Keratinocyte (primary cell): ENCODE measurements around the gene PNLDC1. TPM values are rescaled to one million over a fixed set of nuclear protein-coding genes. Genes with fewer than 3 reads are reported as not detected.
"Not testable (repeated sequence)": the region's sequence is repeated elsewhere in the genome, so short reads cannot be mapped to it uniquely, and the experiment has no call there.

Experiments used
- DNase-seq: peaks from one replicate; pipeline ENCODE4 v3.0.0-alpha.2; 2011; ENCODE audit warnings: low read depth, missing footprints, low spot score
- FAIRE-seq: peaks from 2 replicates; lab custom pipeline; 2011; peaks lifted over from hg19 to GRCh38; lab: Jason Lieb, UNC
- H2AFZ ChIP-seq: 2 replicates; pipeline ENCODE4 v1.6.0; 2012; ENCODE audit warnings: low read length, control low read depth, inconsistent platforms; ENCODE audit not compliant: control insufficient read depth
- H3K27ac ChIP-seq: 2 replicates; pipeline ENCODE4 v1.5.1; 2011; ENCODE audit warnings: low read length; ENCODE audit not compliant: control insufficient read depth, insufficient read depth
- H3K27me3 ChIP-seq: 3 replicates; pipeline ENCODE4 v1.6.0; 2011; ENCODE audit warnings: low read length; ENCODE audit not compliant: control insufficient read depth, insufficient read depth; ENCODE audit errors: extremely low read depth
- H3K36me3 ChIP-seq, 2 experiments: 2 replicates in 1 of 2; 3 replicates in 1 of 2; pipeline ENCODE4 v1.5.1; 2011; ENCODE audit warnings: low read length in 2 of 2, mild to moderate bottlenecking in 1 of 2; ENCODE audit not compliant: control insufficient read depth in 2 of 2, insufficient read depth in 2 of 2; ENCODE audit errors: extremely low read depth in 1 of 2
- H3K4me1 ChIP-seq: 3 replicates; pipeline ENCODE4 v1.5.1; 2011; ENCODE audit warnings: low read length; ENCODE audit not compliant: control insufficient read depth, insufficient read depth; ENCODE audit errors: extremely low read depth
- H3K4me2 ChIP-seq: 3 replicates; pipeline ENCODE4 v1.6.0; 2011; ENCODE audit warnings: low read depth, low read length; ENCODE audit not compliant: control insufficient read depth, insufficient read depth; ENCODE audit errors: extremely low read depth
- H3K4me3 ChIP-seq, 3 experiments: fragments of 200-600 bp in 1 of 3; sonication (generic) in 1 of 3; 2 replicates in 2 of 3; 3 replicates in 1 of 3; pipeline ENCODE4 v1.5.1; 2011 to 2016; ENCODE audit warnings: low read length in 3 of 3, mild to moderate bottlenecking in 3 of 3, control low read depth in 2 of 3, inconsistent platforms in 1 of 3, low read depth in 1 of 3, mixed read lengths in 1 of 3, mixed run types in 1 of 3, moderate library complexity in 1 of 3; ENCODE audit not compliant: control insufficient read depth in 2 of 3, insufficient read depth in 2 of 3; ENCODE audit errors: extremely low read depth in 1 of 3
- H3K79me2 ChIP-seq: 2 replicates; pipeline ENCODE4 v1.6.0; 2012; ENCODE audit warnings: low read length; ENCODE audit not compliant: control insufficient read depth, insufficient read depth
- H3K9ac ChIP-seq: 3 replicates; pipeline ENCODE4 v1.6.0; 2011; ENCODE audit warnings: low read length; ENCODE audit not compliant: control insufficient read depth, insufficient read depth; ENCODE audit errors: extremely low read depth
- H3K9me1 ChIP-seq: 3 replicates; pipeline ENCODE4 v1.6.0; 2011; ENCODE audit warnings: low read length; ENCODE audit not compliant: control insufficient read depth, insufficient read depth; ENCODE audit errors: extremely low read depth
- H3K9me3 ChIP-seq: 2 replicates; pipeline ENCODE4 v1.5.1; 2012; ENCODE audit warnings: low read depth, low read length; ENCODE audit not compliant: control insufficient read depth
- H4K20me1 ChIP-seq: 3 replicates; pipeline ENCODE4 v1.6.0; 2011; ENCODE audit warnings: low read length; ENCODE audit not compliant: control insufficient read depth, insufficient read depth; ENCODE audit errors: extremely low read depth
- EZH2 ChIP-seq: IDR thresholded peaks from one replicate; pipeline ENCODE4 v1.6.1; 2012; ENCODE audit warnings: inconsistent platforms, mild to moderate bottlenecking, low read length, moderate library complexity
- dilution Hi-C: fragments of 300-500 bp; cut with MboI; formaldehyde crosslinking; loops from one replicate; pipeline ENCODE4 v1.7.0; 2020; ENCODE audit warnings: low sequenced_read_pairs; ENCODE audit not compliant: extremely low pct_ligation_motif_present
- polyA plus RNA-seq, 5 experiments: library from polyadenylated mRNA; depleted of rRNA in 3 of 5; stranded (reverse) in 3 of 5; stranded (forward) in 1 of 5; unstranded in 1 of 5; fragments of >200 nt; gene quantifications; 1 replicate in 1 of 5; 2 replicates in 3 of 5; 3 replicates in 1 of 5; pipeline versions ENCODE4 v1.2.1 to v1.2.3, GENCODE V29; 2011 to 2012; ENCODE audit warnings: missing spikeins in 2 of 5, low read depth in 1 of 5, low replicate concordance in 1 of 5
- TF ChIP-seq, protein P1 (sequence below), 3 experiments: IDR thresholded peaks in 1 of 3; conservative IDR thresholded peaks in 1 of 3; optimal IDR thresholded peaks in 1 of 3; 2 replicates in 2 of 3; 3 replicates in 1 of 3; pipeline versions ENCODE3 to v1.5.1; 2011; ENCODE audit warnings: low read length in 3 of 3, mild to moderate bottlenecking in 3 of 3, moderate library complexity in 2 of 3, control low read depth in 1 of 3, inconsistent platforms in 1 of 3; ENCODE audit not compliant: insufficient read depth in 2 of 3; ENCODE audit errors: extremely low read depth in 1 of 3

The PNLDC1 gene
- polyA plus RNA-seq, 1 donor (not counting 4 experiments of a cell fraction or from before 2014, with no cell fraction given), result 0.14 TPM

DNA sequence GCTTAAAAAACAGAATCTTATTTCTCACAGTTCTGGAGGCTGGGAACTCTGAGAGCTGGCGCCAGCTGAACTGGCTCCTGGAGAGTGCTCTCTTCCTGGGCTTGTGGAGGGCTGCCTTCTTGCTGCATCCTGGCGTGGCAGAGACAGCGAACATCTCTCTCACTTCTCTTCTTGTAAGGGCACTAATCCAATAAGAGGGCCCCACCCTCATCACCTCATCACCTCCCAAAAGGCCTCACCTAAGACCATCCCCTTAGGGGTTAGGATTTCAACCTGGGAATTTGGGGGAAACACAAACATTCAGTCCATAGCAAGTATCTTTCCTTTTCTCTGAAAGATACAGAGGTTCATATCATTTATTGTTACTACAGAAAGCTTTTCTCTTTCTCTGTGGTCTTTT, 23.9 kb downstream of the PNLDC1 start:
- TF ChIP-seq EZH2, result no peak
- TF ChIP-seq, protein P1, sequence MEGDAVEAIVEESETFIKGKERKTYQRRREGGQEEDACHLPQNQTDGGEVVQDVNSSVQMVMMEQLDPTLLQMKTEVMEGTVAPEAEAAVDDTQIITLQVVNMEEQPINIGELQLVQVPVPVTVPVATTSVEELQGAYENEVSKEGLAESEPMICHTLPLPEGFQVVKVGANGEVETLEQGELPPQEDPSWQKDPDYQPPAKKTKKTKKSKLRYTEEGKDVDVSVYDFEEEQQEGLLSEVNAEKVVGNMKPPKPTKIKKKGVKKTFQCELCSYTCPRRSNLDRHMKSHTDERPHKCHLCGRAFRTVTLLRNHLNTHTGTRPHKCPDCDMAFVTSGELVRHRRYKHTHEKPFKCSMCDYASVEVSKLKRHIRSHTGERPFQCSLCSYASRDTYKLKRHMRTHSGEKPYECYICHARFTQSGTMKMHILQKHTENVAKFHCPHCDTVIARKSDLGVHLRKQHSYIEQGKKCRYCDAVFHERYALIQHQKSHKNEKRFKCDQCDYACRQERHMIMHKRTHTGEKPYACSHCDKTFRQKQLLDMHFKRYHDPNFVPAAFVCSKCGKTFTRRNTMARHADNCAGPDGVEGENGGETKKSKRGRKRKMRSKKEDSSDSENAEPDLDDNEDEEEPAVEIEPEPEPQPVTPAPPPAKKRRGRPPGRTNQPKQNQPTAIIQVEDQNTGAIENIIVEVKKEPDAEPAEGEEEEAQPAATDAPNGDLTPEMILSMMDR (optimal IDR thresholded peaks at IDR 0.05 in 1 of 3, IDR thresholded peaks at IDR 0.05 in 1 of 3, conservative IDR thresholded peaks at IDR 0.05 in 1 of 3; ENCODE audit: extremely low read depth in 1 of 3, insufficient read depth in 2 of 3, low read length in 3 of 3), result no peak
- no peak overlapping the region for H3K4me2 ChIP-seq
- H3K79me2 ChIP-seq, result no peaks in the 10 kb centered on the region
- no peak for FAIRE-seq
- H3K27me3 ChIP-seq, result no peaks in the 10 kb centered on the region
- H3K9me1 ChIP-seq, result no peaks in the 10 kb centered on the region
- H2AFZ ChIP-seq, result no peak overlapping the region
- H3K36me3 ChIP-seq, result no peaks in the 10 kb centered on the region
- no peak overlapping the region for H3K27ac ChIP-seq
- H3K4me3 ChIP-seq, result no peak overlapping the region
- no peak overlapping the region for H3K9ac ChIP-seq
- dilution Hi-C loops, result no loop called here
- H3K4me1 ChIP-seq, result no peaks in the 10 kb centered on the region
- no peaks in the 10 kb centered on the region for H3K9me3 ChIP-seq
- no peaks in the 10 kb centered on the region for H4K20me1 ChIP-seq
- no peak for DNase-seq

DNA sequence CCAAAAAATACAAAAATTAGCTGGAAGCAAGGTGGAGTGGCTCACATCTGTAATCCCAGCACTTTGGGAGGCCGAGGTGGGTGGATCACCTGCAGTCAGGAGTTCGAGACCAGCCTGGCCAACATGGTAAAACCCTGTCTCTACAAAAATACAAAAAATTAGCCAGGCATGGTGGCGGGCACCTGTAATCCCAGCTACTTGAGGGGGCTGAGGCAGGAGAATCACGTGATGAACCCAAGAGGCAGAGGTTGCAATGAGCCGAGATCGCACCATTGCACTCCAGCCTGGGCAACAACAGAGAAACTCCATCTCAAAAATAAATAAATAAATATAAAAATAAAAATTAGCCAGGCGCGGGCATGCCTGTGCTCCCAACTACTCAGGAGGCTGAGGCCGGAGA, 24.6 kb downstream of the PNLDC1 start:
- dilution Hi-C loops, H4K20me1 ChIP-seq, H3K4me2 ChIP-seq, H3K4me3 ChIP-seq, H3K79me2 ChIP-seq, H3K9me3 ChIP-seq, H3K4me1 ChIP-seq, H3K27me3 ChIP-seq, DNase-seq, H3K36me3 ChIP-seq, FAIRE-seq, H3K9ac ChIP-seq, H2AFZ ChIP-seq, H3K9me1 ChIP-seq, H3K27ac ChIP-seq: not testable (repeated sequence)

DNA sequence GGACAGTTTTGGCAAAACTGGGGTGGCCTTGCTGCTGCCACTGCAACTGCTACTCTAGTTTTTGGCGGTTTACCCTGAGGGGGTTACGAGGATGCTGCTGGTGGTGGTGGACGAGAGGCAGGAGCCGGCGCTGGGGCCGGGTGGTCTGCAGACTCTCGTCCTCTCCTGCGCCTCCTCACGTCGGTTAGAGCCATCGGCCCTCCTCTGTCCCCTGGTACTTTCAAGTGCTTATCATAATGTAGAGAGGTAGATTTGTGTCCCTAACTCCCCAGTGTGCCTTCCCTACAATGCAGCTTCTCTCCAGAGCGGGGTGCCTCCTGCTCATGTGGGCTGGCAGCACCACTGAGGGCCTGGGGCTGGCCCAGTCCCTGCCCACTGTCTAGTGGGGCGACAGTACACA, 25.9 kb downstream of the PNLDC1 start:
- H3K9ac ChIP-seq, result no peak overlapping the region
- FAIRE-seq (no peak), DNase-seq (no peak)
- no peak overlapping the region for H3K4me3 ChIP-seq
- H3K36me3 ChIP-seq, result no peaks in the 10 kb centered on the region
- H4K20me1 ChIP-seq, result no peaks in the 10 kb centered on the region
- no peaks in the 10 kb centered on the region for H3K9me1 ChIP-seq
- H3K27ac ChIP-seq, result no peak overlapping the region
- no peak overlapping the region for H3K4me2 ChIP-seq
- no peak for TF ChIP-seq EZH2
- H2AFZ ChIP-seq, result no peak overlapping the region
- no peaks in the 10 kb centered on the region for H3K79me2 ChIP-seq
- peaks cover 4% of the 10 kb centered on the region for H3K4me1 ChIP-seq
- no peaks in the 10 kb centered on the region for H3K9me3 ChIP-seq
- H3K27me3 ChIP-seq, result no peaks in the 10 kb centered on the region
- dilution Hi-C loops, result no loop called here
